A673 (cell line): ENCODE results near the gene TMEM273.

Experiments used
- CTCF ChIP-seq: fragments of 300-800, 200-600 bp; sonication (generic); conservative IDR thresholded peaks from 2 replicates; pipeline ENCODE4 v1.5.1; 2017; ENCODE audit warnings: low read depth, mild to moderate bottlenecking, antibody characterized with exemption, low read length, moderate library complexity, mixed read lengths
- EZH2 ChIP-seq: fragments of 200-600 bp; sonication (generic); IDR thresholded peaks from 2 replicates; pipeline ENCODE4 v1.6.1; 2017; ENCODE audit warnings: borderline replicate concordance, low read depth, mild to moderate bottlenecking, mixed read lengths, antibody characterized with exemption, low read length; ENCODE audit not compliant: poor library complexity, severe bottlenecking

GRCh38 chr10:49200854-49201253, 12.7 kb upstream of the TMEM273 start:
- TF ChIP-seq CTCF (no peak), EZH2 (no peak)
